IMR-90 (cell line): ENCODE results near the gene PDCD6IP. TPM values are rescaled to one million over a fixed set of nuclear protein-coding genes. Genes with fewer than 3 reads are reported as not detected.

Source experiments
- ATAC-seq: fragments of 200-7000 bp; cut with Tn5 transposase; 2 replicates; pipeline ENCODE4 v1.9.1; 2020; ENCODE audit warnings: low read depth, mild to moderate bottlenecking, moderate library complexity
- BruUV-seq: library from RNA; stranded (reverse); fragments of 400-500 nt; replicated peaks from 2 replicates; lab custom pipeline; 2021; lab: Mats Ljungman, UMichigan
- CTCF ChIA-PET: fragments of 300-600 bp; formaldehyde crosslinking; extraction: SDS; loops from one replicate; lab custom pipeline; 2021; ENCODE audit warnings: antibody characterized with exemption; lab: Yijun Ruan, JAX
- POLR2A ChIA-PET: fragments of 300-600 bp; sonication (Branson Sonifier 250); formaldehyde crosslinking; loops from one replicate; lab custom pipeline; 2022; ENCODE audit warnings: antibody characterized with exemption; ENCODE audit not compliant: unreplicated experiment; lab: Charles Lee
- DNase-seq: peaks from one replicate; pipeline ENCODE4 v3.0.0; 2013
- H2AFZ ChIP-seq: replicated peaks from 2 replicates; pipeline ENCODE3; 2013; ENCODE audit warnings: low read length, mild to moderate bottlenecking; ENCODE audit not compliant: poor library complexity
- H2AK5ac ChIP-seq: 2 replicates; pipeline ENCODE4 v1.6.1; 2013; ENCODE audit warnings: low read depth, low read length, inconsistent platforms
- H2AK9ac ChIP-seq: replicated peaks from 2 replicates; pipeline ENCODE3; 2013; ENCODE audit warnings: mild to moderate bottlenecking, low read depth, low read length, moderate library complexity; ENCODE audit not compliant: poor library complexity
- H2BK120ac ChIP-seq: 2 replicates; pipeline ENCODE4 v1.6.1; 2013; ENCODE audit warnings: low read depth, low read length, inconsistent platforms
- H2BK15ac ChIP-seq: 3 replicates; pipeline ENCODE4 v1.6.1; 2013; ENCODE audit warnings: low read depth, low read length, inconsistent platforms
- H2BK20ac ChIP-seq: 2 replicates; pipeline ENCODE4 v1.6.1; 2013; ENCODE audit warnings: low read depth, mild to moderate bottlenecking, inconsistent platforms, low read length, moderate library complexity
- H2BK5ac ChIP-seq: 2 replicates; pipeline ENCODE4 v1.6.1; 2013; ENCODE audit warnings: mild to moderate bottlenecking, low read depth, low read length, inconsistent platforms; ENCODE audit not compliant: poor library complexity, severe bottlenecking
- H3K14ac ChIP-seq: replicated peaks from 2 replicates; pipeline ENCODE4 v1.6.1; 2013; ENCODE audit warnings: low read depth, low read length, inconsistent platforms
- H3K18ac ChIP-seq: 2 replicates; pipeline ENCODE4 v1.6.1; 2013; ENCODE audit warnings: low read depth, low read length, control low read depth
- H3K23ac ChIP-seq: 2 replicates; pipeline ENCODE4 v1.6.1; 2013; ENCODE audit warnings: low read depth, low read length, inconsistent platforms
- H3K27ac ChIP-seq: 2 replicates; pipeline ENCODE4 v1.5.1; 2013; ENCODE audit warnings: mild to moderate bottlenecking, control low read depth, low read length; ENCODE audit not compliant: insufficient read depth
- H3K27me3 ChIP-seq: 2 replicates; pipeline ENCODE4 v1.6.1; 2013; ENCODE audit warnings: low read length; ENCODE audit not compliant: control insufficient read depth, insufficient read depth
- H3K36me3 ChIP-seq: 2 replicates; pipeline ENCODE4 v1.6.1; 2013; ENCODE audit warnings: low read length, mixed read lengths; ENCODE audit not compliant: control insufficient read depth, insufficient read depth
- H3K4ac ChIP-seq: 2 replicates; pipeline ENCODE4 v1.6.1; 2013; ENCODE audit warnings: low read depth, low read length, inconsistent platforms
- H3K4me1 ChIP-seq: 2 replicates; pipeline ENCODE4 v1.6.1; 2013; ENCODE audit warnings: low read length, mixed read lengths; ENCODE audit not compliant: control insufficient read depth, insufficient read depth
- H3K4me2 ChIP-seq: 2 replicates; pipeline ENCODE4 v1.6.1; 2013; ENCODE audit warnings: low read depth, mild to moderate bottlenecking, control low read depth, low read length, moderate library complexity
- H3K4me3 ChIP-seq: 2 replicates; pipeline ENCODE4 v1.5.1; 2013; ENCODE audit warnings: low read depth, mild to moderate bottlenecking, control low read depth, low read length, moderate library complexity; ENCODE audit not compliant: insufficient read depth
- H3K56ac ChIP-seq: 2 replicates; pipeline ENCODE4 v1.6.1; 2013; ENCODE audit warnings: low read length, inconsistent platforms; ENCODE audit not compliant: insufficient read depth; ENCODE audit errors: extremely low read depth
- H3K79me1 ChIP-seq, 2 experiments: 2 replicates each; pipeline ENCODE4 v1.6.1; 2013; ENCODE audit warnings: low read length in 2 of 2, inconsistent platforms in 1 of 2, low read depth in 1 of 2
- H3K9ac ChIP-seq: 2 replicates; pipeline ENCODE4 v1.6.1; 2013; ENCODE audit warnings: low read depth, low read length, control low read depth
- H3K9me1 ChIP-seq: 2 replicates; pipeline ENCODE4 v1.6.1; 2013; ENCODE audit warnings: low read length, inconsistent platforms; ENCODE audit not compliant: insufficient read depth
- H3K9me3 ChIP-seq: 2 replicates; pipeline ENCODE4 v1.6.1; 2013; ENCODE audit warnings: low read length; ENCODE audit not compliant: control insufficient read depth, insufficient read depth
- H4K20me1 ChIP-seq: 2 replicates; pipeline ENCODE4 v1.6.1; 2013; ENCODE audit warnings: low read length, inconsistent platforms; ENCODE audit not compliant: insufficient read depth
- H4K5ac ChIP-seq: 2 replicates; pipeline ENCODE4 v1.6.1; 2013; ENCODE audit warnings: mild to moderate bottlenecking, low read depth, low read length, control low read depth
- H4K8ac ChIP-seq, 2 experiments: 2 replicates each; pipeline ENCODE4 v1.6.1; 2013; ENCODE audit warnings: low read depth in 2 of 2, low read length in 2 of 2, control low read depth in 1 of 2, inconsistent platforms in 1 of 2
- H4K91ac ChIP-seq: 2 replicates; pipeline ENCODE4 v1.6.1; 2013; ENCODE audit warnings: low read depth, low read length, inconsistent platforms; ENCODE audit not compliant: insufficient read depth
- ELK1 ChIP-seq: fragments of 150-350 bp; IDR thresholded peaks from 2 replicates; pipeline ENCODE4 v1.6.1; 2016; ENCODE audit warnings: low read depth, mild to moderate bottlenecking, low read length, moderate library complexity, borderline replicate concordance
- WGBS, 2 experiments: methylation state at CpG; one replicate each; pipeline versions ENCODE4 v1.1.5 to v1.1.7; 2013; ENCODE audit warnings: missing lambda C conversion rate in 2 of 2; ENCODE audit not compliant: insufficient read length in 1 of 2; ENCODE audit errors: extremely low coverage in 2 of 2; 5-methylcytosine and 5-hydroxymethylcytosine counted together
- dilution Hi-C: fragments of 300-500 bp; cut with HindIII; formaldehyde crosslinking; loops from one replicate; pipeline ENCODE4 v1.14.3; 2018; ENCODE audit warnings: low sequenced_read_pairs; ENCODE audit not compliant: unreplicated experiment
- in situ Hi-C: fragments of 300-500 bp; cut with MboI; formaldehyde crosslinking; loops from 3 replicates; pipeline ENCODE4 v1.14.3; 2019; ENCODE audit warnings: low sequenced_read_pairs, inconsistent platforms, mixed read lengths
- intact Hi-C: fragments of 100-400 bp; cut with micrococcal nuclease; formaldehyde crosslinking; loops from 2 replicates; pipeline ENCODE4 v1.10.0; 2022
- polyA plus RNA-seq, 3 experiments: library from polyadenylated mRNA; depleted of rRNA; stranded (reverse); fragments of >200 nt; gene quantifications; 2 replicates each; pipeline ENCODE4 v1.2.3, GENCODE V29; 2012; ENCODE audit warnings: low replicate concordance in 1 of 3
- total RNA-seq: library from RNA; depleted of rRNA; stranded (reverse); fragments of >200 nt; gene quantifications from 2 replicates; pipeline ENCODE4 v1.2.3, GENCODE V29; 2012
- TF ChIP-seq, protein P1 (sequence below): conservative IDR thresholded peaks from 2 replicates; pipeline ENCODE4 v1.5.1; 2012; ENCODE audit warnings: mild to moderate bottlenecking, low read depth, low read length, improper control_type of control experiment

Gene PDCD6IP
- total and polyA plus RNA-seq, 2 of the 4 experiments (the other 2 are of a cell fraction): 68.1 to 78.3 TPM

DNA sequence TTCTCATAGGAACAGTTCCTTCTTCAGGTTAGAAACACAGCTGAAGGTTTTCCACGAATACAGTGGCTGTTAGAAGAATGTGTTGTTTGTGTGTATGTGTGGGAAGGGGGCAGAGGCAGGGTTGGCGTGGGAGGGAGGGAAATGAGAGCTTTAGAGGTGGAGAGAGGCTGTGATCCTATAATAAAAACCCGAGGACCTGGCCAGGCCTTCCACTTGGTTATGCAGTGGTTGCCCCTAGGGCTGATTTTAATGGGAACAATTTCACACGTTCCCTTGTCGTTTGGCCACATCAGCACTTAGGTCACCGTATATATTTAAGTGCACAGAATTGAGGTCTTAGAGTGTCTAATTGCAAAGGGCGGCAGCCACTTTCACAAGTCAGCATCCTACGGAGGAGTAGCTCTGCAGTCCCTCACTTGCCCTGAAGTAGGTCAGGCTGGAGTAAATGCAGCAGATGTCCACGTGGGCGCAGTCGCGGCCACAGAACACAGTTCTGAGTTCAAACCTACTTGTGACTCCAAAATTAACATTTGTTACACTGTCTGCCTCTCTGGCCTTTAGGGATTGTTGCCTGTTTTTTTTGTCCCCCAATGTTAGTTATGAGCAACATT lies 85.6 kb downstream of the PDCD6IP start:
- H2AFZ ChIP-seq: peak overlapping the region; percentile 76
- peak overlapping the region; percentile 84; the same call in 1 of the 2 replicates for H3K4me2 ChIP-seq
- 72% methylated on average over 10 of the region's 12 CpGs; no CpG with 5 or more reads in 1 of the 2 experiments for WGBS, 2 experiments
- TF ChIP-seq ELK1: no peak
- TF ChIP-seq, protein P1, sequence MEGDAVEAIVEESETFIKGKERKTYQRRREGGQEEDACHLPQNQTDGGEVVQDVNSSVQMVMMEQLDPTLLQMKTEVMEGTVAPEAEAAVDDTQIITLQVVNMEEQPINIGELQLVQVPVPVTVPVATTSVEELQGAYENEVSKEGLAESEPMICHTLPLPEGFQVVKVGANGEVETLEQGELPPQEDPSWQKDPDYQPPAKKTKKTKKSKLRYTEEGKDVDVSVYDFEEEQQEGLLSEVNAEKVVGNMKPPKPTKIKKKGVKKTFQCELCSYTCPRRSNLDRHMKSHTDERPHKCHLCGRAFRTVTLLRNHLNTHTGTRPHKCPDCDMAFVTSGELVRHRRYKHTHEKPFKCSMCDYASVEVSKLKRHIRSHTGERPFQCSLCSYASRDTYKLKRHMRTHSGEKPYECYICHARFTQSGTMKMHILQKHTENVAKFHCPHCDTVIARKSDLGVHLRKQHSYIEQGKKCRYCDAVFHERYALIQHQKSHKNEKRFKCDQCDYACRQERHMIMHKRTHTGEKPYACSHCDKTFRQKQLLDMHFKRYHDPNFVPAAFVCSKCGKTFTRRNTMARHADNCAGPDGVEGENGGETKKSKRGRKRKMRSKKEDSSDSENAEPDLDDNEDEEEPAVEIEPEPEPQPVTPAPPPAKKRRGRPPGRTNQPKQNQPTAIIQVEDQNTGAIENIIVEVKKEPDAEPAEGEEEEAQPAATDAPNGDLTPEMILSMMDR: peak; percentile 5; the same call in 1 of the 2 replicates
- peaks cover 3% of the 10 kb centered on the region; the same call in 1 of the 2 replicates for H3K4me1 ChIP-seq
- H4K20me1 ChIP-seq: no peaks in the 10 kb centered on the region
- CTCF ChIA-PET: interaction anchor here (0.5 to 1.9 kb wide), 10 partner anchors 9 to 1067 kb away, joined by 3 to 8 read pairs (median 4); no protein-coding TSS in a partner anchor
- dilution Hi-C loops (no loop called here), intact Hi-C loops (loop anchor here (1.0 to 5.0 kb wide), 4 partner anchors 98 to 799 kb away; no protein-coding TSS in a partner anchor), in situ Hi-C loops (no loop called here)
- no peak overlapping the region for H3K27ac ChIP-seq
- DNase-seq (no peak), ATAC-seq (peak; percentile 10)
- BruUV-seq: no TSS peak
- H2BK15ac ChIP-seq: no peak overlapping the region
- H3K79me1 ChIP-seq: no peaks in the 10 kb centered on the region
- no peak overlapping the region for H2AK9ac ChIP-seq
- H2BK20ac ChIP-seq: no peak overlapping the region
- H3K27me3 ChIP-seq: peaks cover 5% of the 10 kb centered on the region; the same call in 1 of the 2 replicates
- no peak overlapping the region for H3K4ac ChIP-seq
- POLR2A ChIA-PET: interaction anchor here (0.7 kb wide), 1 partner anchor 805 kb away, joined by 4 read pairs; no protein-coding TSS in a partner anchor
- H3K9me1 ChIP-seq: no peaks in the 10 kb centered on the region
- H2AK5ac ChIP-seq: no peak overlapping the region
- no peak overlapping the region for H4K8ac ChIP-seq
- H3K36me3 ChIP-seq: no peaks in the 10 kb centered on the region
- no peak overlapping the region for H3K4me3 ChIP-seq
- H3K23ac ChIP-seq: no peak overlapping the region
- no peak overlapping the region for H4K91ac ChIP-seq
- no peaks in the 10 kb centered on the region for H3K9me3 ChIP-seq
- H2BK5ac ChIP-seq: no peak overlapping the region
- H3K18ac ChIP-seq: no peak overlapping the region
- H3K56ac ChIP-seq: no peak overlapping the region
- H3K9ac ChIP-seq: no peak overlapping the region
- H3K14ac ChIP-seq: no peak overlapping the region
- no peak overlapping the region for H2BK120ac ChIP-seq
- no peak overlapping the region for H4K5ac ChIP-seq
